ENCODE data around the gene NRDE2. TPM values are rescaled to one million over a fixed set of nuclear protein-coding genes. Genes with fewer than 3 reads are reported as not detected.
"Not testable (repeated sequence)": the region's sequence is repeated elsewhere in the genome, so short reads cannot be mapped to it uniquely, and the experiment has no call there.

NRDE2 gene
- total RNA-seq, 2 experiments from 2014 or later = 18.9 to 24.8 TPM

DNA sequence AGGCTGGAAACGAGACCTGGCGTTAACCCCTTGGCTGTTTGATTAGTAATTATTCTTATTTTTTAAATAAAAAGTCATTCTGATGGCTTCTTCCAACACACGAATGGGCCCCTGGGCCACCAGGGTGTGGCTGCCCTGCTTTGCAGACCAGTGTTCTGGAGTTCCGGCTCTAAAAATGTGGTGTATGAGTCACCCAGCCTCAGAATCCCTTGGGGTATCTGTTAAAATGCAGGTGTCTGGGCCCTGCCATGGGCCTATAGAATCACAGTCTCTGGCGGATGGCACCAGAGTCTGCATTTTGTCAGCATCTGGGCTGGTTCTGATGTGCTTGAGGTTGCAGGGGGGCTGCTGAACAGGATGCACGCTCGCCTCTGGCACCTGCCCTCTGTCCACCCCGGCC, 77.9 kb downstream of the NRDE2 start:
- H3K4me3 Mint-ChIP-seq = no peak overlapping the region
- intact Hi-C loops (cut with micrococcal nuclease) = no loop called here
- CTCF ChIA-PET = no interaction called here
- H3K36me3 Mint-ChIP-seq = peaks cover 15% of the 10 kb centered on the region
- peaks cover 22% of the 10 kb centered on the region for H3K4me1 Mint-ChIP-seq (ENCODE audit: low read depth)
- peaks cover 8% of the 10 kb centered on the region for H3K27me3 Mint-ChIP-seq
- no peak for DNase-seq
- H3K9me3 Mint-ChIP-seq = no peaks in the 10 kb centered on the region
- POLR2A ChIA-PET = no interaction called here
- H3K27ac Mint-ChIP-seq = no peak overlapping the region

DNA sequence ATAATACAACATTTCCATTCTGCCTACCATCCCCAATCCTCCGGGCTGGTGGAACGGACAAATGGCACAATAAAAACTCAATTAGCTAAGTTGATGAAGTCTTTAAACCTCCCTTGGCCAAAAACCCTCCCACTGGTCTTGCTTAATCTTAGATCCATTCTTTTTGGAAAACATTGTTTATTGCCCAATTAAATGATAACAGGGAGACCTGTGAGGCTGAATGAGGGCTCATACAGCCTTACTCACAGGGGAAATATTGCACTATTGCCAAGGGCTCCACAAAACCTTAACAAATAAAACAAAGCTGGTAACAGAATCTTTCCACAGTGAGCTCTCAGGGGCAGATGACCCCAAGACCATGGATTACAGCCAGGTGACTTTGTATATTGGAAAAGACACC, 83.1 kb downstream of the NRDE2 start:
- Mint-ChIP-seq H3K27me3 (peaks cover 20% of the 10 kb centered on the region), H3K27ac (no peak overlapping the region), H3K9me3 (peaks cover 2% of the 10 kb centered on the region), H3K4me3 (no peak overlapping the region), H3K4me1 (ENCODE audit: low read depth) (no peaks in the 10 kb centered on the region), H3K36me3 (no peaks in the 10 kb centered on the region)
- CTCF ChIA-PET = no interaction called here
- DNase-seq = no peak
- intact Hi-C loops (cut with micrococcal nuclease) = no loop called here
- POLR2A ChIA-PET = no interaction called here

DNA sequence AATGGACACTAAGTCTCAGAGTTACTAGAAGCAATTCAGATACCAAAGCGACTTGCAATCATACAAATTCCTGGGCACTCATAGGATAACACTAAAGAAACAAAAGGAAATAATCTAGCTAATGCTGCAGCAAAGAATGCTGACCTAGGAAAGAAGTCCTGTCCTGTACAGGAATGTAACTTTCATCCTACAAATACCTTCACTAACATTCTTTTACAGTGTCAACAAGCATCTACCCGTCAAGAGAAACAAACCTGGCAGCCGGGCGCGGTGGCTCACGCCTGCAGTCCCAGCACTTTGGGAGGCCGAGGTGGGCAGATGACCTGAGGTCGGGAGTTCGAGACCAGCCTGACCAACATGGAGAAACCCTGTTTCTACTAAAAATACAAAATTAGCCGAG, 84.3 kb downstream of the NRDE2 start:
- H3K27ac Mint-ChIP-seq; DNase-seq; H3K36me3 Mint-ChIP-seq; H3K4me3 Mint-ChIP-seq; H3K9me3 Mint-ChIP-seq; H3K4me1 Mint-ChIP-seq (ENCODE audit: low read depth); intact Hi-C loops (cut with micrococcal nuclease); CTCF ChIA-PET; POLR2A ChIA-PET: not testable (repeated sequence)
- peaks cover 17% of the 10 kb centered on the region for H3K27me3 Mint-ChIP-seq

DNA sequence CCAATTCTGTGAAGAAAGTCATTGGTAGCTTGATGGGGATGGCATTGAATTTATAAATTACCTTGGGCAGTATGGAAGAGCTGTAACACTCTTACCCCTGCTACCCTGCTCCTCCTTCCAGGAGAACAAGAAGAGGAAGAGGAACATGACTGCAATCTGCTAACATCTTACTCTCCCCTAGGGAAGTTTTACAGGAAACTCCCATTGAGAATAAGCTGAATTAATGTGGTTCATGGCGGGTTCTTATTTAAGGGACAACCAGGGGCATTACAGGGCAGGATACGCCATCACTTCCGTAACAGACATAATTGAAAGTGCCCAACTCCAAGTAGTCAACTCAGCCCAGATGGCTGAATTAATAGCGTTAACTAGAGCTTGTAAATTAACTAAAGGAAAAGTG, 84.8 kb downstream of the NRDE2 start:
- Mint-ChIP-seq H3K36me3 (peaks cover 1% of the 10 kb centered on the region), H3K27me3 (peaks cover 17% of the 10 kb centered on the region), H3K4me1 (ENCODE audit: low read depth) (no peaks in the 10 kb centered on the region), H3K27ac (no peak overlapping the region), H3K4me3 (no peak overlapping the region), H3K9me3 (peaks cover 2% of the 10 kb centered on the region)
- CTCF ChIA-PET = no interaction called here
- POLR2A ChIA-PET = no interaction called here
- no peak for DNase-seq
- intact Hi-C loops (cut with micrococcal nuclease) = no loop called here

DNA sequence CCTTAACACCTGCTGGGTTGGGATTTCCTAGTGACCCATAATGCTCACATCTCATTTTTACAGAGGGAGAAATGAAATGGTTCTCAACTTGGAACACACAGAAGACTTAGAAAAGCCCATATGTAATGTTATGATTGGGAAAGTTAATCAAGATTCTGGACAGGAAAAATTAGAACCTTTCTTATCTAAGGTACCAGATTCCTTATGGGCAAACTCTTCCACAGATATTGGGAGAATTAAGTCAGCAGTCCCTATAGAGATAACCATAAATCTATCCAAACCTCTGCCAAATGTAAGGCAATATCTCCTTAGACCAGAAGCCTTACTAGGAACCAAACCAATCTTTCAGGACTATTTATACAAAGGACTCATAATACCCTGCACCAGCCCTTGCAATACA, 89.3 kb downstream of the NRDE2 start:
- no peak for DNase-seq
- H3K27ac Mint-ChIP-seq = no peak overlapping the region
- H3K9me3 Mint-ChIP-seq = peaks cover 39% of the 10 kb centered on the region
- peaks cover 25% of the 10 kb centered on the region for H3K36me3 Mint-ChIP-seq
- no peak overlapping the region for H3K4me3 Mint-ChIP-seq
- ChIA-PET POLR2A (no interaction called here), CTCF (no interaction called here)
- intact Hi-C loops (cut with micrococcal nuclease) = no loop called here
- H3K27me3 Mint-ChIP-seq = peaks cover 7% of the 10 kb centered on the region
- no peaks in the 10 kb centered on the region for H3K4me1 Mint-ChIP-seq (ENCODE audit: low read depth)

DNA sequence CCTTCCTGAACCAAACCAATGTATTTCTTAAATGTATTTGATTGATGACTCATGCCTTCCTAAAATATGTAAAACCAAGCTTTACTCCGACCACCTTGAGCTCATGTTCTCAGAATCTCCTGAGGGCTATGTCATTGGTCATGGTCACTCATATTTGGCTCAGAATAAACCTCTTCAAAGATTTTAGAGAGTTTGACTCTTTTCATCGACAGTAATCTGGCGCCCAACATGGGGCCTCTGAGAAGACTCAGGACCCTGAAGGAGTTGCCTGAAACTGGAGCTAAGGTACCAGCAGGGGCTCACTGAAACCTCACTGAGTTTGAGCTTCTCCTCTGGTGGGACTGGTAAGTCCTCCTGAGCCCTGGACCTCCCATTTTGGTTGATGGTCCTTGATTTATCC, 92.6 kb downstream of the NRDE2 start:
- Mint-ChIP-seq H3K9me3 (peaks cover 49% of the 10 kb centered on the region), H3K4me3 (no peak overlapping the region), H3K27ac (no peak overlapping the region), H3K27me3 (peaks cover 5% of the 10 kb centered on the region), H3K4me1 (ENCODE audit: low read depth) (no peaks in the 10 kb centered on the region), H3K36me3 (peaks cover 30% of the 10 kb centered on the region)
- POLR2A ChIA-PET = no interaction called here
- DNase-seq = no peak
- intact Hi-C loops (cut with micrococcal nuclease) = loop anchor here (10.0 kb wide), 1 partner anchor 1214 kb away; no protein-coding TSS in a partner anchor
- CTCF ChIA-PET = no interaction called here

DNA sequence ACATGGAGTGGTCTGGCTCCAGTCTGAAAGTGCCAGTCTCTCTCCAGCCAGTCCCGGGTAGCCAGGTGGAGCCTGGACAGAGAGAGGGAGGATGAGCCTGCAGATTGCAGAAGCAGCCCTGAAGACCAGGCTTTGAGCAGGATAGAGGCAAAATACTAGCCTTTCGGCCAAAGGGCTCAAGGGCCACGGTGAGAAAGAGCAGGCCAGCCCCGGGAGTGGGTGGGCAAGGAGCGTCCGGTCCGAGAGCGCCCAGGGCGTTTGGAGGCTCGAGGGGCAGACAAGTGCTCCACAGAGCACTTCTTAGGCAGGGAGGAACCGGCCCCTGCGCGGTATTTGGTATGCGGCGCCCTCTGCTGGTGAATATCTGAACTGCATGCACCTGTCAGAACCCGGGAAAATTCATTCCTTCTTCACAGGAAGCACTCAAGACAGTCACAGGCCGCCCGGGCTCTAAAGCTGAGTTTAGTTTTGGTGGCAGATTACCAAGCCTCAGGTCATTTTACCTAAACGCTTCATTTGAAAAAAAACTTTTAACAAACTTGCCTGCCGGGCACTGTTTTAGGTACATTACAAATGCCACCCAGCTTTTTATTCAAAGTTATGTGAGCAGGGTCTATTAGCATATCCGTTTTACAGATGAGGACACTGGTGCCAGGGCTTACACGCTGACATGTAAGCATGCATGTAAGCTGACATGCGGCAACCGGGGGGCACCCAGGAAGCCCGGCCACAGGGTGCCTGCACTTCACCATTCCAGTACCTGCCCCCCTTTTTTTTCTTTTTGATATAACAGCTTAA, 96.4 kb downstream of the NRDE2 start:
- POLR2A ChIA-PET = no interaction called here
- H3K4me1 Mint-ChIP-seq (ENCODE audit: low read depth) = no peaks in the 10 kb centered on the region

DNA sequence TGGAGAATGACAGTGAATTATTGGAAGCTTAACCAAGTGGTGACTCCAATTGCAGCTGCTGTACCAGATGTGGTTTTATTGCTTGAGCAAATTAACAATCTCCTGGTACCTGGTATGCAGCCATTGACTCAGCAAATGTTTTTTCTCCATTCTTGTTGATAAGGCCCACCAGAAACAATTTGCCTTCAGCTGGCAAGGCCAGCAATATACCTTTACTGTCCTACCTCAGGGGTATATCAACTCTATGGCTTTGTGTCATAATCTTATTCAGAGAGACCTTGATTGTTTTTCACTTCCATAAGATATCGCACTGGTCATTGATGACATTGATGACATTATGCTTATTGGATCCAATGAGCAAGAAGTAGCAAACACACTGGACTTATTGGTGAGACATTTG, 101.8 kb downstream of the NRDE2 start:
- H3K36me3 Mint-ChIP-seq; H3K27ac Mint-ChIP-seq; DNase-seq; H3K27me3 Mint-ChIP-seq; CTCF ChIA-PET; H3K4me1 Mint-ChIP-seq (ENCODE audit: low read depth); H3K9me3 Mint-ChIP-seq; POLR2A ChIA-PET; H3K4me3 Mint-ChIP-seq: not testable (repeated sequence)
- intact Hi-C loops (cut with micrococcal nuclease) = loop anchor here (10.0 kb wide), 1 partner anchor 1205 kb away; no protein-coding TSS in a partner anchor

More for the DNA sequence above, 96.4 kb downstream of the NRDE2 start:
- intact Hi-C loops (cut with micrococcal nuclease) = loop anchor here (1.0 to 10.0 kb wide), 5 partner anchors 41 to 1211 kb away; no protein-coding TSS in a partner anchor
- Mint-ChIP-seq H3K9me3 (peaks cover 37% of the 10 kb centered on the region), H3K36me3 (peaks cover 22% of the 10 kb centered on the region), H3K4me3 (no peak overlapping the region), H3K27ac (no peak overlapping the region), H3K27me3 (peaks cover 10% of the 10 kb centered on the region)
- CTCF ChIA-PET = interaction anchor here (0.5 to 6.5 kb wide), 23 partner anchors 8 to 1208 kb away, joined by 3 to 77 read pairs (median 4); partner anchors contain the start of gene EFCAB11
- peak; percentile 81 for DNase-seq

DNA sequence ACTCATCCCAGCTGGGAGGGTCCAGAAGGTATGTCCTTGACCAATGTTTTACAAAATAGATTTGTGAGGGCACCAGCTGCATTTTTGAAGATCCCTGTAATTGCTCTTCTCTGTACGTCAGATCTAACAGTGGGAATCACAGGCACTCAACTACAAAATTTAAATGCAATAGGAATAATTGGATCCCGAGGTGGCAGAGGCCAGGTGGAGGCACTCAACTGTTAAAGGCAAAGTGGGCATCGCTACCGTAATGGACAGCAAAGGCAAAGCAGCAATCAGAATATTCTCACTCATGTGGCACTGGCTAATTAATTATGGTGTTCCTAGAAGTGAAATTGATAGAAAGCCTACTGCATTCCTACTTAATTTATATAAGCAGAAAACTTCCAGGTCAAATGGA, 103.3 kb downstream of the NRDE2 start:
- POLR2A ChIA-PET = no interaction called here

More for the DNA sequence above, 103.3 kb downstream of the NRDE2 start:
- no peaks in the 10 kb centered on the region for H3K9me3 Mint-ChIP-seq
- intact Hi-C loops (cut with micrococcal nuclease) = no loop called here
- H3K4me1 Mint-ChIP-seq (ENCODE audit: low read depth) = no peaks in the 10 kb centered on the region
- CTCF ChIA-PET = no interaction called here
- no peak overlapping the region for H3K4me3 Mint-ChIP-seq
- H3K27ac Mint-ChIP-seq = no peak overlapping the region
- H3K27me3 Mint-ChIP-seq = peaks cover 5% of the 10 kb centered on the region
- no peak for DNase-seq
- H3K36me3 Mint-ChIP-seq = no peaks in the 10 kb centered on the region

Other genes starting within 250 kb of the NRDE2 start
- gene PSMC1, start 75.4 kb downstream of the NRDE2 start, total RNA-seq = 100 to 1,000 TPM; 107 to 108 TPM
- 100 to 1,000 TPM; 725 to 733 TPM for gene CALM1, start 65.1 kb upstream of the NRDE2 start, total RNA-seq

Measured in activated CD4-positive, alpha-beta memory T cell treated with anti-CD3 and anti-CD28 coated beads for 36 hours (primary cell).